ENCODE results near the gene ARHGAP8.

DNA sequence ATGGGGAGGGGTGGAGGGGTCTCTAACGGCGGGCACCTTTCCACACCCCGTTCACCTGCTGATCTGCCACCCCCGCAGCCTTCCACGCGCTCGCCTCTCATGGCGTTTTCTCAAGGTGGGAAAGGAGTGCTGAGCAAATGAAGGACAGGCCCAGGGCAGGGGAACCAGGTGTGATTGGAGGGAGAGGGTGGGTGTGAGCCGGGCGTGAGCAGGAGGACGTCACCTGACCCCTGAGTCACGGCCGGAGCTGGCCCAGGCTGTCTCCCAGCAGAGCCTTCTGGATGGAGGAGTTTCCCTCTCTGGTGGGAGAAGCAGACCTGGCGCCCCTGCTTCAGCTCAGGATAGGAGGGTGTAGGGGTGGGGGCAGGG is 14.0 kb upstream of the ARHGAP8 start:
- TF ChIP-seq, protein P1, sequence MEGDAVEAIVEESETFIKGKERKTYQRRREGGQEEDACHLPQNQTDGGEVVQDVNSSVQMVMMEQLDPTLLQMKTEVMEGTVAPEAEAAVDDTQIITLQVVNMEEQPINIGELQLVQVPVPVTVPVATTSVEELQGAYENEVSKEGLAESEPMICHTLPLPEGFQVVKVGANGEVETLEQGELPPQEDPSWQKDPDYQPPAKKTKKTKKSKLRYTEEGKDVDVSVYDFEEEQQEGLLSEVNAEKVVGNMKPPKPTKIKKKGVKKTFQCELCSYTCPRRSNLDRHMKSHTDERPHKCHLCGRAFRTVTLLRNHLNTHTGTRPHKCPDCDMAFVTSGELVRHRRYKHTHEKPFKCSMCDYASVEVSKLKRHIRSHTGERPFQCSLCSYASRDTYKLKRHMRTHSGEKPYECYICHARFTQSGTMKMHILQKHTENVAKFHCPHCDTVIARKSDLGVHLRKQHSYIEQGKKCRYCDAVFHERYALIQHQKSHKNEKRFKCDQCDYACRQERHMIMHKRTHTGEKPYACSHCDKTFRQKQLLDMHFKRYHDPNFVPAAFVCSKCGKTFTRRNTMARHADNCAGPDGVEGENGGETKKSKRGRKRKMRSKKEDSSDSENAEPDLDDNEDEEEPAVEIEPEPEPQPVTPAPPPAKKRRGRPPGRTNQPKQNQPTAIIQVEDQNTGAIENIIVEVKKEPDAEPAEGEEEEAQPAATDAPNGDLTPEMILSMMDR (conservative IDR thresholded peaks at IDR 0.05; ENCODE audit: low read length): no peak
- TF ChIP-seq EZH2phosphoT487 (IDR thresholded peaks at IDR 0.05; ENCODE audit: borderline replicate concordance): no peak

Measured in Loucy (cell line).